KBM-7 (cell line): ENCODE data around the gene RAB2B.

Source experiments
- DNase-seq: peaks from one replicate; pipeline ENCODE4 v3.0.0-alpha.2; 2015
- in situ Hi-C: fragments of 300-500 bp; cut with MboI; formaldehyde crosslinking; loops from 2 replicates; pipeline ENCODE4 v1.14.3; 2020; ENCODE audit warnings: low sequenced_read_pairs, low pct_unique_long_range_greater_than_20kb, mixed read lengths

RAB2B gene

GRCh38 chr14:21415329-21415728 is 61.4 kb downstream of the RAB2B start:
- in situ Hi-C loops, result loop anchor here (25.0 kb wide), 1 partner anchor 178 kb away; no protein-coding TSS in a partner anchor
- DNase-seq, result no peak

DNA sequence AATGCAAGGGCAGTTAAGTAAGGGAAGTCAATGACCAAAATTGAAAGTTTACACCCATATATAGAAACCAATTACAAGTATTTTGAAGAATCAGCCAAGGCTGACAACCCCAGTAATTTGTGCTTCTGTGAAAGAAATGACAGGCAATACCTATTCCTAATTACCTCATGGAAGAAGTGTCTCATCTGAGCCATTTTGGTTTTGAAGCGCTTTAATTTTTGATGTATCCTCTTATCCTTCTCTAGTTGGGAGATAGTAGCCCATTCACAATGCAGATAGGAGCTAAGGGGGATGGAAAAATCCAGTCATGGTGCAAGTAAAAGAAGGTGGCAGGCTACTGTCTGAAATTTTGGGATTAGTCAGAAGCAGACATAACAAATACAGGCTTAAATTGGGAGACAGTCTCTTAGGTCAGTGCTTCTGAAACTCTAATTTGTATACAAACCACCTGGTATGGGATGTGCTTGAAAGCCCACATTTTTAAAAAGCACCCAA is 62.6 kb downstream of the RAB2B start:
- in situ Hi-C loops, result loop anchor here (25.0 kb wide), 1 partner anchor 177 kb away; no protein-coding TSS in a partner anchor
- DNase-seq, result no peak
